GM18520 (cell line): ENCODE results near the gene IP6K1.

Experiments
- ATAC-seq: cut with Tn5 transposase; IDR thresholded peaks from one replicate; pipeline ENCODE4 v1.9.1; 2021; ENCODE audit not compliant: unreplicated experiment

The IP6K1 gene

DNA sequence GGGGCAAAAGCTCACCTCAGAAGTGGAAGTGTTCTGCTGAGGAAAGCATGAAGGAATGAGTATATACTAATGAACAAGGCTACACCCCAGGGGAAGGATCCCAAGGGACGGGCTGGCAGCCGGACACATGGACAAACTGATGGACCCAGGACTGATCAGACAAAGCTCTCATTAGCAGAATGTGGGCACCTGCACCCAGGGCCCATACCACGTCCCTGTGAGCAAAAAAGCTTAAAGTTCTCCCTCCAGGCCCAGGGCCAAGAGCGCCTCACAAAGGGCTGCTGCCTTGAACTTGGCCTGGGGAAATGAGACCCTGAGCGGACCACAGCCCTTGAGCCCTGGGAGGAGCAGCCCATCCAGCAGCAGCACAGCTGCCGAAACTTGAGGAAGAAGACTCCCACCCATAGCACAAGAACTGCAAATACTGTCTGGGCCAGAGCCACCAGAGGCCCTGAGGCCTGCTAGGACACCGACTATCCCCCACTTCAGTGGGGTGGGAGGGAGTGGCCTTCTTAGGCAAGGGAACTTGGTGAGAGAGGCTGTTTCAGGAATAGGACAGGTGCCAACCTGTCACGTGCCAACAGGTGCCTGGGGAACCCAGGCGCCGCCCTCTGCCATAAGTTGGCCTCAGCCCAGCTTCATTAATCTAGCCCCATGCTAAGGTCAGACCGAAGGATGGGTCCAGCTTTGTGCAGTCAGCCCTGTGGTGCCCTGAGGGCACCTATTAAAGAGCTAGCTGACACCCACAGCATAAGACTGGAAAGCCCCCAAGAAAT lies 60.2 kb downstream of the IP6K1 start:
- ATAC-seq = no peak

DNA sequence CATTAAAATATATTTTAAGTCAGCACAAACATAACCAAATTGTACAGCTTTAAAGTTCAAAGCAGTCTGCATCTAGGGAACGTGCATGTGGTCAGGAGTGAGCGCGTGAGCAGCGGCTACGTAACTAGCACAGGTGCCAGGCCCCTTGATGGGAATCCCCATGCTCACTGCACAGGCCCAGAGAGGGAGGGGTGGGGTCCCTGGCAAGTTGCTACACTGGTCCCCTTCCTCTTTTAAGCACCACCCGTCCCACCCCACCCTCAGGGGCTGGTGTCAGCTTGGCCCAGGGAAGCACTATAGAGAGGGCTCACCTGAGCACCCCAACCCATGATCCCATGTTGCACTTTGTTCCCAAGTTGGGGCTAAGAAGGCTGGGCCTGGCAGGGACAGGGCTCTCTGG lies 61.8 kb downstream of the IP6K1 start:
- no peak for ATAC-seq

DNA sequence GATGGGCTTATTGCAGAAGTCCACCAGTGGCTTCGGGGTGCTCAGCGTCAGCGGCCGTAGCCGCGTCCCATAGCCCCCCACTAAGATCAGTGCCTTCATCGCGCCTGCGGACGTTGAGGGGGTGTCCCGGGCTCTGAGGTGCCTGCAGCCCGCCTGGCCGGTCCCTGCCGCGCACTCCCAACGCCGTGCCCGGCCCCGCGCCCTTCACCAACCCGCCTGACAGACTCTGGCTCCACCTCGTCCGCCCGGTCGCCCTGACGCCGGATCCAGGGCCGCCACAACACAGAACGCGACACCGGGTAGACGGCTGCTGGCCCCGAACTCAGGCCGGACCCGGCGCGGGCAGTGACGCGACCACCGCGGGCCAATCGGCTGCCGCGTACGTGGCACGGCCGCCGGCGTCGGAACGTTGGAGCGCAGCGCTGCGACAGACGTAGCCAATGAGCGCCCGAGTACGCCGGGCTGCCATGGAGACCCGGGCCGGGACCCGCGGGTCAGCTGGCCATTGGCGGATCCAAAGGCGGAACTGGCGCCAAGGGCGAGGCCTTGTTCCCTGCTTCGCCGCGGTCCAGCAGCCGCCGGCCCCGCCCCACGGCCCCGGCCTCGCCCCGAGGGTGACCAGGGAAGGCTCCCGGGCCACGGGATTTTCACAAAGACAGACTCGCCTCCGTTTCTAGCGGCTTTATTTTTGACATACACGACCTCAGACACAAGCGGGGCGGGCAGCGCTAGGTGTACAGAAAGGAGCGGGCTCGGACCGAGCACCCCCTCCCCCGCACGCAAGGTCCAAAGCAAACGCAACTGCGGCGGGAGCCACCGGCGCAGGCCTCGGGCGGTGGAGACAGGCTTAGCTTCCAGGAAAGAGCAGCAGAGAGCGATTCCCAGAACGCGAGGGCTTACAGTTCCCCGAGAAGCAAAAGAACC lies 62.5 kb downstream of the IP6K1 start, which contains the start of gene GMPPB:
Gene GMPPB, minus strand, starts transcription at position 324 of the 924 bp plus-strand sequence. Its CDS starts 225 bp downstream, at position 99.
- ATAC-seq = peak; percentile 83

DNA sequence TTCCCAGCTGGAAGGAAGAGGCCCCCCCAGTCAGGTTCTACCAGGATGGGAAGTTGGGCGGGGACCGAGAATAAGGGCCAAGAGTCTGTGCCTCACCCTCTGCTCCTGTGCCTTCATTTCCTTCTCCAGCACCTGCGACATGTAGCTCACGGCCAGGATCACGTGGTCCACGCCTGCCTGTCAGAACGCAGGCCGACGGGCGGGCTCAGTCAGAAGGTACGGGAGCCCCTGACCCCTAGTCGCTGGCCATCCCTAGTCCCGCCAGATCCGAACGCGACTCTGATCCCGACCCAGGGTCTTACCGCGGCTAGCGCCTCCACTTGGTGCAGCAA lies 63.1 kb downstream of the IP6K1 start:
- ATAC-seq = no peak

DNA sequence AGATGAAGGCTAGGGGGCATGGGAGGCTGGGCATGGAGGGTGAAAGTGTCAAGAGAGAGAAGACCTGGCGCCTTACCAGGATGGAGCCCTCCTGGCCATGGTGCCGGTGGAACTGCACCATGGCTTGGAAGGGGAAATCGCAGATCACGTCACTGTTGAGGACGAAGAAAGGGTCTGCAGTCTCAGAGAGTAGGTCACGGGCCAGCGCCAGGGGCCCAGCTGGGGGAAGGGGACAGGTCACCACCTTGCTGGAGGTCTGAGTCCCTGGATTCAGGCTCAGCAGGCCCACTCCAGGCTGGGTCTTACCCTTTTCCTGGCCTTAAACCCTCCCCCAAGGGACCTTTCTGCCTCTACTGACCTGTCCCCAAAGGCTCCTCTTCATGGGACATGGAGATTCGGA lies 63.4 kb downstream of the IP6K1 start:
- ATAC-seq = no peak

DNA sequence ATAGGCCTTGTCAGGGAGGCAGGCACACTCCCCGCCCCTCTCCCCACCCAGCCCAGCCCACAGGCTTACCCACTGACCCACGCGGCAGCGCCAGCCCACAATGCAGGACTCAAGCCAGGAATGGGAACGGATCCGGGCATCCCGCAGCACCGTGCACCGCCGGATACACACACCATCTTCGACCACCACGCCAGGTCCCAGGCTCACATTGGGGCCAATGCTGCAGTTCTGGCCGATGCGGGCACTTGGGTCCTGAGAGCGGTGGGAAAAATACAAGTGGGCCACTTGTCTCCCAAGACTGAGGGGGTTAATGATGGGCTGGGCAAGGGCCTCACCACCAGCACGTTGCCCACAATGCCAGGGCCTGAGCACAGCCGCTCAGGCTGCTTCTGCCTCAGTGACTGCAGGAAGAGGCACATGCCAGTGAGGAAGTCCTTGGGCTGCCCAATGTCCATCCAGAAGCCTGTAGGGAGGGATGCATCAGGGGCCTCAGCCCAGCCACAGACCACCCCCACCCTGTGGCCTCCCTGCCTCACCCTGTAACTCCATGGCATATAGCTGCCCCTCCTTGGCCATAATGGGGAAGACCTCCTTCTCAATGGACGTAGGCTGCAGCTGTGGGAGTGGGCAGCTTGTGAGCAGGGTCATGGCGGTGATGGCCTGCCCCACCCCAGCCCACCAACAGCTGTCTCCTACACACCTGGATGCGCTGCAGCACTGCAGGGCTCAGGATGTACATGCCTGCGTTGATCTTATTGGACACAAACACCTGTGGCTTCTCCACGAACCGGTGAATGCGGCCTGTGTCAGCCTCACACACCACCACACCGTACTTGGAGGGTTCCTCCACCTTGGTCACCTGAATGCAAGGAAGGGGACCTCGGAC lies 64.2 kb downstream of the IP6K1 start:
- ATAC-seq = no peak

DNA sequence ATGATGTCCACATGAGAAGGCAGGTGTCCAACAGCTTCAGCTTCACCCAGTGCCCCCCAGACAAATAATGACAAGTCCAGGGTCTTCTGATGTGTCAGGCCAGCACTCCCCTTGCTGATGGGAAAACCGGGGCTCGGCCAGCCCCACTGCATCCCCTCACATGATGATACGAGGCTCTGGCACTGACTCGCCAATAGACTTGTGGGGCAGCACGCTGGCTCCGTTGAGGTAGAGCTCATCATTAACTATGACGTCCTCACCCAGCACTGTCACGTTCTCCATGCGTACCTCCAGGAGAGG lies 64.8 kb downstream of the IP6K1 start:
- no peak for ATAC-seq

DNA sequence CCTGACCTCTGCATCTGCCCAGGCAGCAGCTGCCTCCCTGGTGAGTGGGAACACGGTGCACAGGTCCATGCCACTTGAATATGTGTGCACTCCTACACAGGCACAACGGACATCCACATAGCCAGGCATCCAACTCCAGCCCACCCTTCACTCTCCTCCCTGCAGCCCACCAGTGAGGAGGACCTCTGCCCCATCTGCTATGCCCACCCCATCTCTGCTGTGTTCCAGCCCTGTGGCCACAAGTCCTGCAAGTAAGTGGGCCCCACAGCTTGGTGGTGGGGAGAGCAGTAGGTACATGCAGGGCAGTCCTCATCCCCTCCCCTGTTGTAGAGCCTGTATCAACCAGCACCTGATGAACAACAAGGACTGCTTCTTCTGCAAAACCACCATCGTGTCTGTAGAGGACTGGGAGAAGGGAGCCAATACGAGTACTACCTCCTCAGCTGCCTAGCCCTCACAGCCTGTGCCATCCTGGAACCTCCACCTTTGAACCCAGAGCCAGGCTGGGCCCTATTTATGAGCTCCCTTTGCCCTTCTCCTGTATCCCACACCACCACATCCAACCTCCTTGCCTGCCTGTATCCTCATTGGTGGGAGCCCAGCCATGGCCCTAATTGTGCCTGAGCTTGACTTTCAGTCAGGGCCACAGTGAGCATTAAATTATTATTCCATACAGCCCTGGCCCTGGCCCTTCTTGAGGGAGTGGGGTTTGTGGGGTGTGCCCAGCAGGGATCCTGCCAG lies 65.3 kb downstream of the IP6K1 start:
- no peak for ATAC-seq

DNA sequence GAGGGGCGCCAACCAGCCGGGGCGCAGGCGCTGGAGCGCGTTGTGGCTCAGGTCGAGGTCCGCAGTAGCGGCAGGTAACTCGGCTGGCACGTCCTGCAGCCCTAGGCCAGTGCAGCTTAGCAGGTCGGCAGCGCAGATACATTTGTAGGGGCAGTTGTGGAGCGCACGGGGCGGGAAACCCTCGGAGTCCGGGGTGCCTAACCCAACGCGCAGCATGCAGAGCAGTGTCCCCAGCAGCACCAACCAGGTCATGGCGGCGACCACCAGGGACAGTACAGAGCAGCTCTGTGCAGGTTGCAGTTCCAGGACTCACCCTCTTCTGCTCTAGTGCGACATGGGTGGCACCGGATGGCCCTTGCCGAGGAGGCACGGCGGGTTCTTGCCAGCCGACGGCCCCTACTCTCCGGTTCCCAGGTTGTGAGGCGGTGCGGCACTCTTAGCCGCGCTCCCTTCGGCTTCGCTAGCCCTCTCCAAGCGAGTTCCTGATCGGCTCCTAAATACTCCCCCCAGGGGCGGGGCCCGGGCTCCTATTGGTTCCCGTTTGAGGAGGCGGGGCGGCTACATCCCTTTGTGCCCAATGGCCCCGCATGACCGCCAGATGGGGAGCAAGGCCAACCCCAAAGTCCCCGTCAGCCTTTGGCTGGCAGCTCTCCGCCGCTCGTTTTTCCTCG lies 67.0 kb downstream of the IP6K1 start, which contains the start of gene AMIGO3:
Gene AMIGO3, minus strand, starts transcription at position 471 of the 671 bp plus-strand sequence. Its CDS starts 219 bp downstream, at position 252.
- no peak for ATAC-seq

DNA sequence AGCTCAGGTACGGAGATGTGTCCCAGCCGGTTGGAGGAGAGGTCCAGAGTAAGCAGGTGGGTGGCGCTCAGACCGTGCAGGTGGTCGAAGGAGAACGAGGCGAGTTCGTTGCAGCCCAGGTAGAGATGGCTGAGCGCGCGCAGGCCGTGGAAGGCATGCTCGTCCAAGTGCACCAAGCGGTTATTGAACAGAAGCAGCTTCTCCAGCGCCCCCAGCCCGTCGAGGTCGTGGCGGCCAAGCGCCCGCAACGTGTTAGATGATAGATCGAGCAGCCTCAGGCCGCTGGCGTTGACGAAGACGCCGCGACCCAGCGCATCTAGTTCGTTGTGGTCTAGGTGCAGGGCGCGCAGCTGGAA lies 67.5 kb downstream of the IP6K1 start:
- no peak for ATAC-seq

DNA sequence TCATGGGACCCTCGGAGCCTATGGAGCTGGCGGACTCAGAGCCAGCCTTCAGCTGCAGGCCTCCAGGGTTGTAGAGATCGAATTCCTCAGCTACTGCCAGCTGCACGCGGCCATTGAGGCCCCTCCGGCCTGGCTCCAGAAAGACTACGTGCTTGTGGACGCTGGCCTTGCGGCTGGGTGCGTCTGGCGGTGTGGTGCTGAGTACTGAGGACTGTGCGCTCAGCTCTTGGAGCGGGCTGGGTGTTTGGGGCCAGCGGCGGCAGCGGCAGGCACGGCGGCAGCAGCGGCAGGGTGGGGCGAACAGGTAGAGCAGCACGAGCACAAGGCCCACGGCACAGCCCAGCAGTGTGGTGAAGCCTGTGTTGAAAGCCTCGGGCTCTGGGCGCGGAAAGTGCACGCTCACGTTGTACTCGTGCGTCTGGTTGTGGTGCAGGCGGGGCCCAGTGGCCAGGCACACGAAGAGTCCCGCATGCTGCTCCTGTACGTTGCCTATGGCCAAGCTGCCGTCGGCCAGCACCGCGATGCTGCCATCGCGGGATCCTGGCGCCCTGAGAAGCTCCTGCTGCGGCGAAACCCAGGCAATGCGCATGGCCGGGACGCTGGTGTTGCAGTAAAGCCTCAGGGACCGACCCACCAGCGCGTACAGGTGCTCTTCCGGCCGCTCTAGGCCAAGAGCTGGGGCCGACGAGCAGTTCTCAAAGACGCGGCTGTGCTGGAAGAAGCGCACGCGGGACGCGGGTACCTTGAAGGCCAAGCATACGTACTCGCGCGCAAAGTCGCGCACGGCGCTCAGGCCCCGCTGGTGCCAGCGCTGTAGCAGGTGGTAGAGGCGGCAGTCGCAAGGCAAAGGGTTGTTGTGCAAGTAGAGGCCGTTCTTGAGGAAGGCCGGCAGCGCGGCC lies 68.1 kb downstream of the IP6K1 start:
- ATAC-seq = no peak

DNA sequence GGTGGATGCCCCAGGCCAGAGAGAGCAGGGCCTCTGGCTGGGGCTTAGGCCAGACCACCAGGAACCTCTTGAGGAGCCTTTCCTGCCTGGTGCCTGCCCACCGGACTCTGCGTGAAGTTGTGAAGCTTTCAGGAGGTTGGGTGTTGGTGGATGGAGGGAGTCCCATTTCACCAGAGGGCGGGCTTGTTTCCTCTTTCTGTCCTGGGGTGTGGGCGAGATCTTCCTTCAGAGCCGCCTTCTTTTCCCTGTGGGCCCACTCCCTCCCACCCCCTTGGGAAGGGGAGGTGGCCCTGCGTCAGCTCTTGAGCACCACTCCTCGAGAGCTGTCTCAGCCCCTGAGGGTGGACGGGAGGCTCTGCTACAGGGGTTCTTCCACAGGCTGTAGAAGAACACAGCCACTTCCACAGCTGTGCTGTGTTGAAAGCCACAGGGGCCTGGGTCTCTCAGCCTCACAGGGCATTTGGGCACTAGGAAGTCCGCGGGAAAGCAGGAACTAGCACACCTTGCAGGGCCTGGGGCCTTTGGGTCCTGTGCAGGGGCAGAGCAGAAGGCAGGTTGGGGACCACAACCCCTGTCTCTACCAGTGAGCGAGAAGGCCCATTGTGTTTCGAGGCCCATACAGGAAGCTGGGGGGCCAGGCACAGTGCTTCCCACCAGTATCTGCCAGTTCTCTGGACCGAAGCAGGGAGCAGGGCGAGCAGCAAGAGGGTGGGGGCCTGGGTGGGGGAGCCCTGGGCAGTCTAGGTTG lies 69.0 kb downstream of the IP6K1 start:
- no peak for ATAC-seq

DNA sequence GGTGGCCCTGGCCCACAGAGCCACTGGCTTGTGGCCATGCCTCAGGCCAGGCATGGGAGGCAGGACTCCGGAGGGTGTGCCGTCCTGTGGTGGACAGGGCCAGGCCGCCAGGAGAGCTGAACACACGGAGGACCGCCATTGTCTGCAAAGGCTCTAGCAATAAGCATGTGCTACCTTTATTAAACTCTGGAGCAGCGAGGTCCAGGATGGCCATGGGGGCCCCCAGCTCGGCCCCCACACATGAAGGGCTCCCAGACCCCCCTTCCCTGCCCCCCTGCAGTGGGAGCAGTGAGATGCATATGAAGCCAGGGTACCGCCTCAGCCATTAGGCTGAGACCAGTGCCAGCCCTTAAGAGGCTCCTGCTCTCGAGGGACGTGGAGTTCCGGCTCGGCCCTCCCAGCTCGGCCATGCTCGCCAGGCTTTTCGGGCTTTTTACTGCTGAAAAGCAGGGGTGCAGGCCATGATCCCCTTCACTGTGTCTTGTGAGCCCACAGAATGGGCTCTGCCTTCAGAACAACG lies 69.6 kb downstream of the IP6K1 start:
- ATAC-seq = no peak

DNA sequence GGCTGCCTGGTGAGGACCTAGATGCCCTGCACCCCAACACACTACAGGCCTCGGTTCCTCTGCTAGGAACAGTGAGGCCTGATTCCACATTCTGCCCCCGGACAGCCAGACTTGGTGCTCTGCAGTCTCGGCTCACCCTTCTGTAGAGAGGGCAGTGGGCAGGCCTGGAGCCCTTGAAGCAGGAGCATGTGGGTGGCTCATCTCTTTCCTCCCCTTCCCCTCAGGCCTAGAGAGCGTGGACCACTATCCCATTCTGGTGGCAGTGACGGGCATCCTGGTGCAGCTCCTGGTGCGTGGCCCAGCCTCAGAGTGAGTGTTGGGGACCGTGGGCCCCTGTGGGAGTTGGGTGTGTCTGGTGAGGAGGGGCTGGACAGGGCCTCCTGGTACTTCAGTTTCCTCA lies 70.2 kb downstream of the IP6K1 start:
- no peak for ATAC-seq

DNA sequence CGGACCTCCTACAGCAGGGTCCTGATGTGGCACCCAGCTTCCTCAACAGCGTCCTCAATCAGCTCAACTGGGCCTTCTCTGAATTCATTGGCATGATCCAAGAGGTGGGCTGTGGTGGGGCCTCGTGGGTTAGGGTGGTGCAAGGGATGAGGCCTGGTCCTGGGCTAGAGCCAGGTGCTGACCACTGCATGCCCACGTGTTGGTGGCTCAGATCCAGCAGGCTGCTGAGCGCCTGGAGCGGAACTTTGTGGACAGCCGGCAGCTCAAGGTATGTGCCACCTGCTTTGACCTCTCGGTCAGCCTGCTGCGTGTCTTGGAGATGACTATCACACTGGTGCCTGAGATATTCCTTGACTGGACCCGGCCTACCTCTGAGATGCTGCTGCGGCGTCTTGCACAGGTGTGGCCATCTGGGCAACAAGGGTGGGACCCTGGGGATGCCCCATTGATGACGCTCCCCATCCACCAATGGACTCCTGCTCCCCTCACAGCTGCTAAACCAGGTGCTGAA lies 70.7 kb downstream of the IP6K1 start:
- ATAC-seq = no peak

DNA sequence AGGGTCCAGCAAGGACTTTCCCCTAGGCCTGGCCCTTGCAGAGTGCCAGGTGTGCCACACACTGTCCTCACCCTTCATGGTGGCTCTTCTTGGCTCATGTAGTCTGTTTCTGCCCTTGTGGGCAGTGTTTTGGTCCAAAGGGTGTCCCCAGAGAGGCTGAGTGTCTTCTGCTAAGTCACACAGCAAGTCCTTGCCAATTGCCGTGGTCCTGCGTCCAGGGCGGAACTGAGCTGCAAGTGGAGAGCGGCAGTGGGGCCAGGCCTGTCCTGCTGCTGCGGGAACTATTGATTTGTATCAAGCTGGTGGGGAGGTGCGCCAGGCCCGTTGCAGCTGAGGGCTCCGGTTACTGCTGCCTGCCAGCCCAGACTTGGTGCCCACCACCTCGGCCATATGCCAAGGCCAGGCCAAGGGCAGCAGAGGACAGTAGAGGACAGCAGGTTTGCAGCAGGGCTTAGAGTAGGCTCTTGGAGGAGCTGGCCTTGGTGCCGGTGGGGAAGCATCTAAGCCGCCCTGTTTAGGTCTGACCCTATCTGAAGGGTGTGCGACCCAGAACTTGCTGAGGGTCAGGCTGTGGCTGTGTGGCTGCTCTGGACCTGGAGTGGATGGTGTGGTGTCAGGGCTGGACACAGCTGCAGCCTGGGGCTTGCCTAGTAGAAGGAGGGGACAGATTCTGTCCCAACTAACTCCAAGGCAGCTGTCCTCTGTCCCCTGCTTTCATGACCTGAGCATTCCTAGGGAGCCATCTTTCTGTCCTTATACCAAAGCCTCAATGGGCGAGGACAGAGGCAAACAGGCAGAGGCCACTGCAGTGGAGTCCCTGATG lies 71.4 kb downstream of the IP6K1 start:
- ATAC-seq = no peak
